B cell (primary cell): ENCODE results near the gene ATP8A1.

ENCODE experiments used
- CTCF ChIP-seq: fragments of 200-600 bp; IDR thresholded peaks from one replicate; pipeline ENCODE4 v1.8.0; 2022; ENCODE audit warnings: antibody characterized with exemption, mild to moderate bottlenecking
- EZH2 ChIP-seq: IDR thresholded peaks from 2 replicates; pipeline ENCODE4 v1.6.1; 2012; ENCODE audit warnings: borderline replicate concordance, low read depth, mild to moderate bottlenecking, moderate library complexity, low read length; ENCODE audit not compliant: insufficient read depth, poor library complexity, severe bottlenecking

- TF ChIP-seq CTCF = no peak
- no peak for TF ChIP-seq EZH2
Measured at GRCh38 chr4:42478946-42479345, 178.0 kb downstream of the ATP8A1 start.
